Renal cortex interstitium (tissue), 11 donors: ENCODE data around the gene TANGO2. TPM values are rescaled to one million over a fixed set of nuclear protein-coding genes. Genes with fewer than 3 reads are reported as not detected.
A peak's percentile ranks its signal among the peaks of the same experiment; 100 is the strongest.

Source experiments
- DNase-seq, 11 donors: peaks; one replicate each; pipeline ENCODE4 v3.0.0-alpha.2; 2013; ENCODE audit warnings: low read depth in 9 of 11, low spot score in 4 of 11; ENCODE audit errors: extremely low read depth in 1 of 11
- polyA plus RNA-seq, 3 donors: library from polyadenylated mRNA; unstranded; fragments of 120-200 nt; gene quantifications; one replicate each; pipeline ENCODE4 v1.2.1, GENCODE V29; 2013; ENCODE audit not compliant: insufficient read length in 3 of 3

Gene TANGO2
- polyA plus RNA-seq, 3 donors: 9.5 to 12.8 (median 11.4) TPM

DNA sequence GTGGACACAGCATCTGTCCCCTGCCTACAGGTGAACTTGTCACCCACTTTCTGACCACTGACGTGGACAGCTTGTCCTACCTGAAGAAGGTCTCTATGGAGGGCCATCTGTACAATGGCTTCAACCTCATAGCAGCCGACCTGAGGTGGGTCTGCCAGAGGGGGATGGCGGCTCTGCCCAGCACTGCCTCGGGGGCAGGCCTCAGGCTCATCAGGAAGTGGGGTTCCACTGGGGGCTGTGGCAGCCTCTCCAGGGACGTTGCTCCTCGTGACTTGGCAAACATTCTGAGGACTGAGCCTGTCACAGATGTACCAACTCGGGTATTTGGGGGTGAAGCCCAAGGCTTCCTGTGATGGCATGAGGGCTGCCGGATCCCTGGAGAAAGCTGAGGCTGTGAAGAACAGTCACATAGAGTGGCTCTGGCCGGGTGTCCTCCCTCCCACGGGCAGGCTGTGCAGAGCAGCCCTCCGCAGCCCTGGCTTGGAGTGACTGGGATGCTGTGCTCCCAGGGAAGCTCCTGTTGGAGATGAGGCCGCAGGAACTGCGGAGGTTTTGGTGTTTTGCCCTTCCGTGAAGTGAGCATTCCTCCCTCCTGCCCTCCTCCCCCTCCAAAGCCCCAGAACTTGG is 32.6 kb downstream of the TANGO2 start:
- DNase-seq: no peak

DNA sequence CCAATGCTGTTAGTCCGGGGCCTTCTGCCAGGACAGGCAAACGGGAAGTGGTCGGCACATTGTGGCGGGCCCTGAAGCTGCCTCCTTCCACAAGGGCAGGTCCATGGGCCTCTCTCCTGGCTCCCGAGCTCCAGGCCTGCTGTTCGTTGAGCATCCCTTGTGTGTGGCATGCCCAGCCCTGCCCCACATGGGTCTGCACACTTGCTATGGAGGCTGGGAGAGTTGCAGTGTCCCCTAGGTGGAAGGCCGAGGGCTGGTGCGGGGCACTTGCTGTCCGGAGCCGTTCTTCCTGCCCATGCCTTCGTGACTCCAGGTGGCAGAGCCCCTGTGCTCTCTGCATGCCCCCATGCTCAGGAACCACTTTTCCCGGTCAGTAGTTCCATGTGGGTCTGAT is 33.1 kb downstream of the TANGO2 start:
- no peak for DNase-seq

DNA sequence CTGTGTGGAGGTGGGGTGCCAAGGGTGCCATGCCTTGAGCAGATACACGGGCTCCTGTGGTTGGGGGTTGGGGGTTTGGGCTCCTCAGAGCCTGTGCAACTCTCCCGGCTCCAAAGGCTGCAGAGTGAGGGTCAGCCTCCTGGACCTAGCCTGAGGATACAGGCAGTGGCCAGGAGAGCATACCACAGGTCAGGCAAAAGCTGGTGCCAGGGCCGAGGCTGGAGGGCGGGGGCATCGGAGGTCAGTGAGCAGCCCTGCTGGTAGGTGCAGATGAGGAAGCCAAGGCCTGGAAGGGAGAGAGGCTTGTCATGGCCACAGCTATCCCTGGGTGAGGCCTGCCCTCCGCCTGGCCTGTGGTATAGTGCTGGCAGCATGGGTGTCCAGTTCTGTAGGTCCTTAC is 33.6 kb downstream of the TANGO2 start:
- no peak for DNase-seq

DNA sequence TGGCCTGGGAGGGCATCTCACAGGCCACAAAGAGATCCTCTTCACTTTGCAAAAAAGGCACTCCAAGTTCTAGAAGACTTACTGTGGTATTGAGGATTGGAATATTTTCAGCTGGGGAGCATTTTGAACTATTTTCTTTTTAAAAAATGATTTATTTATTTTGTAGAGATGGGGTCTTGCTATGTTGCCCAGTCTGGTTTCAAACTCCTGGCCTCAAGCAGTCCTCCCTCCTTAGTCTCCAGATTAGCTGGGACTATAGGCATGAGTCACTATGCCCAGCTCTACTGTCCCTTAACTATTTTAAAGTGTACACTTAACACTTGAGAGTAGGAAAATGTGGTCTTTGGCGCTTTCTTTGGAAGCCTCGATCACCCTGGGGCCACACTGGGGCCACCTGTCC is 34.2 kb downstream of the TANGO2 start:
- no peak for DNase-seq

DNA sequence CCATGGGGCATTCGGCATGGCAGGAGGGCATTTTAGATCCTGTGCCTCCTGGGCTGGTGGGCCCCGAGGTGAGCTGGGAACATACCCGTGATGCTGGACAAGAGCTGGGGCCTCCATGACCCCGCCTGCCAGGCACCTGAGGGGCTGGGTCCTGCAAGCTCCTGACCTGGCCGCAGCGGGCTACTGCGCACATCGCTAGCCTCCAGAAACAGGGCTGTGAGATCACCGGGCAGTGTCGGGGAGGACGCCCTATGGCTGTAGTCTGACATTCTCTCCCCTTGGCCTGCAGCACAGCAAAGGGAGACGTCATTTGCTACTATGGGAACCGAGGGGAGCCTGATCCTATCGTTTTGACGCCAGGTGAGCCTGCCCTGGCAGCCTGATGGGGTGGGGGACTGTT is 34.7 kb downstream of the TANGO2 start:
- DNase-seq: no peak

DNA sequence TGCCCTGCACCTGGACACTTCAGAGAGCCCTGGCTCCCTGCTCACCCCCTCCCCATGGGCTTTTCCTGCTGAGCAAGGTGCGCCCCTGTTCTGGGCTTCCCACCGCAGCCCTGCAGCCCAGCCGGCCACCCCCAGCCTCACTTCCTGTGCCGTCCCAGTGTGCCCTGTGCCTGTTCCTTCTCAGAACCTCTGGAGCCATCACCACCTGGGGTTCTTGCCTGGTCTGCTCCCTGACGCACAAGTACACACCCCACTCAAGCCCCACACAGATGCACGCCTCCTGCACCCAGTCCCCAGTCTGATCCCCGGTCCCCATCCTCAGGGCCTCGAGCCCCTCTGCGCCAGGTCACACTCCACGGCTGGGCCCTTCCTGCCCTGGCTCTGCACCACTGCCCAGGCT is 35.3 kb downstream of the TANGO2 start:
- DNase-seq: no peak

DNA sequence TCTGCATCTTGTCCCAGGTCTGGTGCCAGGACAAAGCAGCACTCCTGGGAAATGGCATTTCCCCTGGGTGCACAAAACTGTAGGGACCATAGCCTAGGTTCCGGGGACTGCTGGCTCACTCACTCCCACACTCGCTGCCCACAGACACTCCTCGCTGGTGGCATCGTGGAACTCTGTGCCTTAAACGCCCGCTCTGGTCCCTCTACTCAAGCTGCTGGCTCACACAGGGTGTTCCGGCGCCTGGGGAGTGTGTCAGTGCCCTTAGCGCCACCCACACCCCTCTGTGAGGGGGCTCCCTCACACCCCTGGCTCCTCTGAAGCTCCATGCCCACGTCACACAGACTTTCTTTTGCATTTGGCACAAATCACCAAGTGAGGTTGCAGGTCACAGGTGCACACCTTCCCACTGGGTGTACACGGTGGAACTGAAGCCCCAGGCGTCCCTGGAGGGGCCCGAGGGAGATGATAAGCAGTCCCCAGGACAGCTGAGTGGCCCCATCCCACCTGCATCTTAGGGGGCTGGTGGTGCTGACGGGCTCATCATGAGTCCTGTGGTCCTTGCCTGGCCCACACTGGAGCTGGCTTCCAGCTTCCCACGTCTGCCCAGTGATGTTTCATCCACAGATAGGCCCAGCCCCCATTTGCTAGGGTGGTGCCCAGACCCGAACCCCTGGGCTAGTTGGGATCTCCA is 35.9 kb downstream of the TANGO2 start:
- DNase-seq: no peak

DNA sequence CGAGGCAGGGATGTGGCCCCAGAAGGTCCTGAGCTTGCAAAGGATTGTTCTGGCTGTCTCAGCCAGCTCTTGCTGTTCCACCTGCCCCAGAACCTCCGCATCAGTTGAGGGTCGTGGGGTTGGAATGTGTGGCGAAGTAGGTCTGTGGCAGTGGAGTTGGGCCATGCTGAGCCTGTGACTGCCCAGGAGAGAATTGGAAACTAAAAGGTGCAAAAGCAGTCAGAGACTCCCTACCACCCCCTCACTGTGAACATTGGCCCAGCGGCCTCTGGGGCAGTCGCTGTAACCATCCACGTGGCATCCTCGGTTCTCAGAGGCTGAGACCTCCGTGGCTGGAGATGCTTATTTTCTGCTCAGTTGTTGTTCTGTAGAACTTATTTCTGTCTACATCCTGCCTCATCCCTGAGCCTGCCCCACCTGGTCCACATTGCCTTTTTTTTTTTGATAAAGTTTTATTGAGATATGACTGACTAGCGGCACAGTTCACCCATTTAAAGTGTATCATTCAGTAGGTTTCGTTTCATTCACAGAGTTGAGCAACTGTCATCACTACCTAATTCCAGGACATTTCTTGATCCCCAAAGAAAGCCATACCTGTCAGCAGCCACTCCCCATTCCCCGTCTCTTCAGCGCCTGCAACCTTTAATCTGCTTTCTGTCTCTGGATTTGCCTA is 36.8 kb downstream of the TANGO2 start:
- DNase-seq: no peak

DNA sequence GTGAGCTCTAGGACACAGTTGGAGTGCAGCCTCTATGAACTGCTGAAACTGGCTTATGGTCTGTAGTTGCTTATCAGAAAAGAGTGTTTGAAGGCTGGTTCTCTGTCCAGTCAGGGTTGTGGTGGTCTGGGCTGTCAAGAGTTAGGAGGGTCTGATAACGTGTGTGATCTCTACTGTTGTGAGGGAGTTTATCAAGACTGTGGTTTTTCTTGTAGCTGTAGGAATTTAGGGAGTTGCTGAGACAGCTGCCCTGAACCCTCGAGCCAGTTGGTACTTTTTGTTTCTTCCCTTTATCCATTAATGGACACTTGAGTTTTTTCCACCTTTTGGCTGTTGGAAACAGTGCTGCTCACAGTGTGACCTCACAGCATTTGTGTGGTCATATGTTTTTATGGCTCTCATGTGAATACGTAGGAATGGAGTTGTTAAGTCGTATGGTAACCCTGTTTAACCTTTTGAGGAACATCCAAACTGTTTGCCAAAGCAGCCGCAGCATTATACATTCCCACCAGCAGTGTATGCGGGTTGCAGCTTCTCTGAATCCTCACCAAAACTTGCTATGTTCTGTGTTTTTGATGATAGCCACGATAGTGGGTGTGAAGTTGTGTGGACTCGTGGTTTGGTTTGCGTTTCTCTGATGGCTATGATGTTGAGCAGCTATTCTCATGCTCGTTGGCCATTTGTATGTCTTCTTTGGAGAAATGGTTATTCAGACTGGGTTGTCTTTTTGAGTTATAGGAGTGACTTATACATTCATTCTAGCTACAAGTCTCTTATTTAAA is 38.3 kb downstream of the TANGO2 start:
- DNase-seq: no peak

DNA sequence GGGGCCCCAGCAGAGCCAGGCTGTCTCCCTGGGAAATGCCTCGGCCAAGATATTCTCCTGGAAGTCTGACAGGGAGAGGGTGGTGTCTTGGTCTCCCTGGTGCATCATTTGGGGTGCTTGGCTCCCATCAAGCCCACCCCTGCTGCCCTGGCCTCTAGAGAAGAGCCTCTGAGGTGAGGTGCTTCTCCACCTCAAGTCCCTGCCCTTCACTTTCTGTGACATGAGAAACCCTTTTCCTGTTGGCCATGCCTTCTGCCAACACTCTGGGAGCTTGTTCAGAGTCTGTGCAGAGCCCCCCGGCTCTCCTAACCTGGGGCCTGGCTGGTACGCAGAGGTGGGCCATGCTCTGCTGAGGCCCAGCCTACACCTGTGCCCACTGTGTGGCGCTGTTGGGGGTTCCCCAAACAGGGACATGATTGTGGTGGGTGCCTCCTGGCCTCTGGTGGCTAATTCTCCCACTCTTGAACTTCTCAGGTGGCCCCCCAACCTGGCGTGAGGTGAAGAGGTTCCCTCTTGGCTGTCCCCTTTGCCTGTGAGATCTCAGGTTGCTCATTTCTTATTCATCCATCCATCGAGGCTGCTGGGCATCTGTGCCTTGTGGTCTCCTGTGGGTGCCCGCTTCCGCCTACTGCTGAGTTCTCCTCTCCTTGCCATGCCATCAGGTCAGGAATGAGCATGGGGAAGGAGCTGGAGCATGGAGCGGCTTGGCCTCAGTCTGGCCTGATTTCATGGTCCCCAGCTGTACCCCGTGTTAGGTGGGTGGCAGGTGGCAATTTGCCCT is 40.0 kb downstream of the TANGO2 start:
- no peak for DNase-seq

DNA sequence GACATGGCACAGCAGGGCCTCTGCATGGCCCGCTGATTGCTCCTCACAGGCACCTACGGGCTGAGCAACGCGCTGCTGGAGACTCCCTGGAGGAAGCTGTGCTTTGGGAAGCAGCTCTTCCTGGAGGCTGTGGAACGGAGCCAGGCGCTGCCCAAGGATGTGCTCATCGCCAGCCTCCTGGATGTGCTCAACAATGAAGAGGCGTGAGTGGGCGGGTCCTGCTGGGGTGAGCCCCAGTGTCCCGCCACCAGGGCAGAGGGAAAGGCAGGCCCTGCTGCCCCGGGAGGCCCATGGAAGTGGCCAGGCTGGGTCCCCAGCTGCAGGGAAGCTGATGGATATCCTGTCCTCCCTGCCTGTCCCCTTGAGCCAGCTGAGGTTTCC is 40.6 kb downstream of the TANGO2 start:
- DNase-seq: no peak

DNA sequence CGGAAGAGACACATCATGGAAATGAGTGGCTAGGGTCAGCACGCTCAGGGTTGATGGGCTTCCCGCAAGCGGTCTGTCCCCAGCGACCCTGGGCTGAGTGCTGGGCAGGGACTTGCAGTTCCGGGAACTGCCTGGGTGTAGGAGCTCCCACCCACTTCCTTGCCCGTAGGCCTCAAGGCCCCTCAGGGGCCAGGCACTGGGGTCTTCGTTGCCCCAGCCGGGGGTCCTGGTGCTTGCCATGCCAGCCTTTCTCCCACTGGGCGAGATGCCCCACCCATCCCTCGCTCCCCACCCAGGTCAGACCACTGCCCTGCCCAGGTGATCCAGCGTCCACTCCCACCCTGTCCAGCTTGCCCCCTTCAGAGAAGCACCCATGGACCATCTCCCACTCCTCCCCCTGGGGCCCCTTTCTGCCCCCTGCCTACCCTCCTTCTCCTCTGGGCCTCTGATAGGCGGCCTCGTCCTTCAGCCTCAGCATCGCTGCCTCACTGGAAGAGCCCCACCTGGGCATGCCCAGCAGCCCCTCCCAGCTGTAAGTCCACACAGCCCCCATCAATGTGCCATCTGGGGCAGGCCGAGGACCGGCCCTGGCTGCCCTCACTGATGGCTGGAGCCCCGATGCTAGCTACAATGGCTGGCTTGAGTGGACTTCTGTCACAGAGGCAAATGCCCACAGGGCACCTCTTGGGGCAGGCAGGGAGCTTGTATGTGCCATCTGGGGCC is 41.3 kb downstream of the TANGO2 start:
- DNase-seq: no peak

DNA sequence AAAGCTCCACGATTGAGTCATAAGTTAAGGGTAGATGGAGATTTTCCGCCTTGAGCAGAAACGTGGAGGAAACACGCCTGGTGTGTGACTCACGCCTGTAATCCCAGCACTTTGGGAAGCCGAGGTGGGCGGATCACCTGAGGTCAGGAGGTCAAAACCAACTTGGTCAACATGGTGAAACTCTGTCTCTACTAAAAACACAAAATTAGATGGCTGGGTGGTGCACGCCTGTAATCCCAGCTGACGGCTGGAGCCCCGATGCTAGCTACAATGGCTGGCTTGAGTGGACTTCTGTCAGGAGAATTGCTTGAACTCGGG is 41.8 kb downstream of the TANGO2 start:
- no peak for DNase-seq

DNA sequence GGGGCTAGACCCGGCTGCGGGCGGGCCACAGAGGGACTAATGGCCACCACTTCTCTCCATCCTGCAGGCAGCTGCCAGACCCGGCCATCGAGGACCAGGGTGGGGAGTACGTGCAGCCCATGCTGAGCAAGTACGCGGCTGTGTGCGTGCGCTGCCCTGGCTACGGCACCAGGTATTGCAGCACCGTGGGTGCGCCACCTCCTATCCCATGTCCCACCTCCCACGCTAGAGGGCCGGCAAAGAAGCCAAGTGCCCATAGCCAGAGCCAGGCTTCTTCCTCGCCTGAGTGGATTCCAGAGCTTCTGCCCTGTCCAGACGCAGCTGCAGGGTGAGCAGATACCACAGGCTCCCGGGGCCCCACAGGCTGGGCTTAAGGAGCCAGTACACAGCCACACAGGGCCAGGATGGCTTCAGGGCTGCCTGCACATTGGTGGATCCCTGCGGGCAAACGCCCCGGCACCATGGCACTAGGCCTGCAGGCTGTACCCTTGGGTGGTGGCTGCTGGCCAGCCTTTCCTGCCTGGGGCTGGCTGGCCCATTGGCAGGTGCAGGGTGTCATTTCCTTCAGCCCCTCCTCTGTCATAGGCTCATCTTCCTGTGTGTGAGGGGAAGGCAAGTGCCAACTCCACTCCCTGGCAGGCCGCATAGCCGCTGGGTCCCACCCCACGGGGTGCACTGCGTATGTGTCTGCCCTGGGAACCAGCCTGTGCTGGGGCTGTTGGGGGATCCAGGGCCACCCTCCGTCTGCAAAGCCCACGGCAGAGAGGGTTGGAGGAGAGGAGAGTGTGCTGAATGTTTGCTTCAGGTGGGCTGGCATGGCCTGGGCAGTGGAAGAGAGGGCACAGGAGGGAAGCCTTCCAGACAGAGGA is 42.6 kb downstream of the TANGO2 start:
- DNase-seq: peak in 1 of 11 donors; percentile 15

DNA sequence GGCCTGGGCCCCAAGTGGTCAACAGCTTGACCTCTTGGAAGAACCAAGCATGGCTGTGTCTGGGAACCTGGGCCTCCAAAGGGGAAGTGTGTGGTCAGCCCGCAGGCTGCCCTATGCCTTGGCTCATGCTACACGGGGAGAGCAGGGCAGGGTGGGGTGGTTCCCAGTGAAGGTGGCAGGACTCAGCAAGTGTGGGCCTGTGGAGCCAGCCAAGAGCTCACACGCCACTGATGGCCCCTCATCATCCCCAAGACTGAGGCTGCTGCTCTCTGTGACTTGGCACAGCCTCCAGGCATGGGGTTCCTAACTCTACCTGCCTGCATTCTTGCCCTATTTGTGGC is 43.2 kb downstream of the TANGO2 start:
- DNase-seq: no peak

DNA sequence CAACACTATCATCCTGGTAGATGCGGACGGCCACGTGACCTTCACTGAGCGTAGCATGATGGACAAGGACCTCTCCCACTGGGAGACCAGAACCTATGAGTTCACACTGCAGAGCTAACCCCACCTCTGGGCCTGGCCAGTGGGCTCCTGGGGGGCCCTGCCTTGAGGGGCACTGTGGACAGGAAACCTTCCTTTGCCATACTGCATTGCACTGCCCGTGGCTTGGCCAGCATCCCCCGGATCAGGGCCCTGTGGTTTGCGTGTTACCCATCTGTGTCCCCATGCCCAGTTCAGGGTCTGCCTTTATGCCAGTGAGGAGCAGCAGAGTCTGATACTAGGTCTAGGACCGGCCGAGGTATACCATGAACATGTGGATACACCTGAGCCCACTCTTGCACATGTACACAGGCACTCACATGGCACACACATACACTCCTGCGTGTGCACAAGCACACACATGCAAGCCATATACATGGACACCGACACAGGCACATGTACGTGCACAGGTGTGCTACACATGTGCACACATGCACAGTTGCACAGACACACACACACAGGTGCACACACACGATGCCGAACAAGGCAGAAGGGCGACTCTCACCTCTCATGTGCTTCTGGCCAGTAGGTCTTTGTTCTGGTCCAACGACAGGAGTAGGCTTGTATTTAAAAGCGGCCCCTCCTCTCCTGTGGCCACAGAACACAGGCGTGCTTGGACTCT is 43.8 kb downstream of the TANGO2 start:
- no peak for DNase-seq

DNA sequence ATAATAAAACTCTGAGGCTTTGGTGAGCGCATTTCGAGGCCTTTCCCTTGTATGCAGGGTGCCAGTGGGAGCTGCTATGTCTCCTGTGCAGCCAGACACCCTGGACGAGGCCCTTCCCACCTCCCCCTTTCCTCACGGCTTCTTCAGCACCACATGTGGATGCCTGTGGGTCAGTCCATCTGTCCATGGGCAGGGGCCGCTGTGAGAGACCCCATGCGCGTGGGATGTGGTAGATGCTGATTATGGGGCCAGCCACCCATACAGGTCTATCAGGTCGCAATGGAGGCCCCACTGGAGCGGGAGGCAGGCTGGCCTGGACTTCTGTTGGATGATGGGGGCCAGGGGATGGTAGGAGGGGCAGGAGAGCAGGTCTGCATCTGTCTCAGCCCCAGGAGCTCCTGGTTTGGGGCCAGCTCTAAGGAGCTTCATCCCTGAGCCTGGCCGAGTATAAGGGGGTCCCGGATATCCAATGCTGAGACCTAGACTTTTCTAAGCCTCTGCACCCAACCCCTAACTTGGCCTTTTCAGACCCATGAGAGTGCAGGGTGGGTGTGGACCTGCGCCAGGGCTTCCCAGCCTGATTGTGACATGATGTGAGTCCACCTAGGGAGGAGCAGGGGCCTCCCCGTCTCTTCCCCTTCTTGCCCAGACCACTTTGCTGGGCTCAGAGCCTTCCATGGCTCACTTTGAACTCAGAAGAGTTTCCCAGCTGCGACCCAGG is 45.1 kb downstream of the TANGO2 start:
- DNase-seq: no peak
